Measurements from ENCODE around the gene NLRP12. TPM values are rescaled to one million over a fixed set of nuclear protein-coding genes. Genes with fewer than 3 reads are reported as not detected.

Gene NLRP12
- total and polyA plus RNA-seq, 2 of the 4 experiments (the other 2 are of a cell fraction), result not detected

DNA sequence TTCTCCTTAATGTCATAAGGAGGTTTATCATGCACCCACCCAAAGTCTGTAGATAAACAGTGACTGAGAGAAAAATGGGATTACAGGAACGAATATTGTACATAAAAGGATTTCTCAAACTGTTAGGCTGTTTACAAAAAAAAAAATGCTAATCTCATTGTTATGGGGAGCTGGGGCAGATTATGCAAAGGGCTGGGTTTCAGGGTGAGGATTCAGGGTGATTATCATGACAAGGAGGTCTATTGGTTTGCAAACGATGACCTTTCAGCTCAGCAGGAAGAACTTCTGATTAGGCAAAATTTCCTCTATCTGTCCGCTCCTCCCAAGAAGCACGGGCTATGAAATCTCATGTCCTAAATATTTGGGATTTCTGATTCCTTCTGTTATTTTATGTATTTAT lies 41.4 kb downstream of the NLRP12 start:
- ATAC-seq (ENCODE audit: low read depth) (no peak), DNase-seq (no peak)
- no peak overlapping the region for H3K4me3 ChIP-seq (ENCODE audit: insufficient read depth, low read depth, low read length)
- no peak overlapping the region for H3K23ac ChIP-seq (ENCODE audit: low read depth, low read length)
- no peak overlapping the region for H2BK5ac ChIP-seq (ENCODE audit: low read depth, low read length, poor library complexity, severe bottlenecking)
- H2AFZ ChIP-seq (replicated peaks; ENCODE audit: low read length, poor library complexity), result no peak overlapping the region
- no peak overlapping the region for H3K56ac ChIP-seq (ENCODE audit: extremely low read depth, insufficient read depth, low read length)
- H2BK20ac ChIP-seq (ENCODE audit: low read depth, low read length), result no peak overlapping the region
- BruUV-seq (replicated peaks), result no TSS peak
- POLR2A ChIA-PET (ENCODE audit: unreplicated experiment), result no interaction called here
- H2BK15ac ChIP-seq (ENCODE audit: low read depth, low read length), result no peak overlapping the region
- H3K79me1 ChIP-seq (ENCODE audit: low read depth in 1 of 2, low read length in 2 of 2), result no peaks in the 10 kb centered on the region
- no peak overlapping the region for H4K5ac ChIP-seq (ENCODE audit: low read depth, low read length)
- peaks cover 11% of the 10 kb centered on the region for H3K9me3 ChIP-seq (ENCODE audit: control insufficient read depth, insufficient read depth, low read length)
- H2AK5ac ChIP-seq (ENCODE audit: low read depth, low read length), result no peak overlapping the region
- H3K18ac ChIP-seq (ENCODE audit: low read depth, low read length), result no peak overlapping the region
- H2BK120ac ChIP-seq (ENCODE audit: low read depth, low read length), result no peak overlapping the region
- in situ Hi-C loops (cut with MboI; ENCODE audit: low sequenced_read_pairs) (no loop called here), intact Hi-C loops (cut with micrococcal nuclease) (no loop called here), dilution Hi-C loops (cut with HindIII; ENCODE audit: low sequenced_read_pairs, unreplicated experiment) (no loop called here)
- H3K36me3 ChIP-seq (ENCODE audit: control insufficient read depth, insufficient read depth, low read length), result no peaks in the 10 kb centered on the region
- H2AK9ac ChIP-seq (replicated peaks; ENCODE audit: low read depth, low read length, poor library complexity), result no peak overlapping the region
- no peak overlapping the region for H4K91ac ChIP-seq (ENCODE audit: insufficient read depth, low read depth, low read length)
- CTCF ChIA-PET, result no interaction called here
- TF ChIP-seq FOS (IDR thresholded peaks at IDR 0.05; ENCODE audit: low read depth, low read length), result no peak
- TF ChIP-seq POLR2A (IDR thresholded peaks at IDR 0.05; ENCODE audit: low read depth, low read length), result no peak
- TF ChIP-seq RFX5 (IDR thresholded peaks at IDR 0.05; ENCODE audit: low read depth, low read length), result no peak
- TF ChIP-seq, protein P1, sequence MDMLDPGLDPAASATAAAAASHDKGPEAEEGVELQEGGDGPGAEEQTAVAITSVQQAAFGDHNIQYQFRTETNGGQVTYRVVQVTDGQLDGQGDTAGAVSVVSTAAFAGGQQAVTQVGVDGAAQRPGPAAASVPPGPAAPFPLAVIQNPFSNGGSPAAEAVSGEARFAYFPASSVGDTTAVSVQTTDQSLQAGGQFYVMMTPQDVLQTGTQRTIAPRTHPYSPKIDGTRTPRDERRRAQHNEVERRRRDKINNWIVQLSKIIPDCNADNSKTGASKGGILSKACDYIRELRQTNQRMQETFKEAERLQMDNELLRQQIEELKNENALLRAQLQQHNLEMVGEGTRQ (IDR thresholded peaks at IDR 0.05; ENCODE audit: low read depth, low read length), result no peak
- TF ChIP-seq, protein P2, sequence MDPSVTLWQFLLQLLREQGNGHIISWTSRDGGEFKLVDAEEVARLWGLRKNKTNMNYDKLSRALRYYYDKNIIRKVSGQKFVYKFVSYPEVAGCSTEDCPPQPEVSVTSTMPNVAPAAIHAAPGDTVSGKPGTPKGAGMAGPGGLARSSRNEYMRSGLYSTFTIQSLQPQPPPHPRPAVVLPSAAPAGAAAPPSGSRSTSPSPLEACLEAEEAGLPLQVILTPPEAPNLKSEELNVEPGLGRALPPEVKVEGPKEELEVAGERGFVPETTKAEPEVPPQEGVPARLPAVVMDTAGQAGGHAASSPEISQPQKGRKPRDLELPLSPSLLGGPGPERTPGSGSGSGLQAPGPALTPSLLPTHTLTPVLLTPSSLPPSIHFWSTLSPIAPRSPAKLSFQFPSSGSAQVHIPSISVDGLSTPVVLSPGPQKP (IDR thresholded peaks at IDR 0.05; ENCODE audit: borderline replicate concordance, low read depth, low read length), result no peak
- no peak for TF ChIP-seq RCOR1 (IDR thresholded peaks at IDR 0.05; ENCODE audit: insufficient replicate concordance, low read length)
- TF ChIP-seq BHLHE40 (IDR thresholded peaks at IDR 0.05; ENCODE audit: low read depth, low read length), result no peak
- no peak for TF ChIP-seq NFE2L2 (IDR thresholded peaks at IDR 0.05; ENCODE audit: low read depth, low read length)
- TF ChIP-seq, protein P3, sequence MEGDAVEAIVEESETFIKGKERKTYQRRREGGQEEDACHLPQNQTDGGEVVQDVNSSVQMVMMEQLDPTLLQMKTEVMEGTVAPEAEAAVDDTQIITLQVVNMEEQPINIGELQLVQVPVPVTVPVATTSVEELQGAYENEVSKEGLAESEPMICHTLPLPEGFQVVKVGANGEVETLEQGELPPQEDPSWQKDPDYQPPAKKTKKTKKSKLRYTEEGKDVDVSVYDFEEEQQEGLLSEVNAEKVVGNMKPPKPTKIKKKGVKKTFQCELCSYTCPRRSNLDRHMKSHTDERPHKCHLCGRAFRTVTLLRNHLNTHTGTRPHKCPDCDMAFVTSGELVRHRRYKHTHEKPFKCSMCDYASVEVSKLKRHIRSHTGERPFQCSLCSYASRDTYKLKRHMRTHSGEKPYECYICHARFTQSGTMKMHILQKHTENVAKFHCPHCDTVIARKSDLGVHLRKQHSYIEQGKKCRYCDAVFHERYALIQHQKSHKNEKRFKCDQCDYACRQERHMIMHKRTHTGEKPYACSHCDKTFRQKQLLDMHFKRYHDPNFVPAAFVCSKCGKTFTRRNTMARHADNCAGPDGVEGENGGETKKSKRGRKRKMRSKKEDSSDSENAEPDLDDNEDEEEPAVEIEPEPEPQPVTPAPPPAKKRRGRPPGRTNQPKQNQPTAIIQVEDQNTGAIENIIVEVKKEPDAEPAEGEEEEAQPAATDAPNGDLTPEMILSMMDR (conservative IDR thresholded peaks at IDR 0.05; ENCODE audit: low read depth, low read length), result no peak
- TF ChIP-seq RAD21 (IDR thresholded peaks at IDR 0.05; ENCODE audit: low read length), result no peak
- no peak for TF ChIP-seq SMC3 (IDR thresholded peaks at IDR 0.05; ENCODE audit: low read depth, low read length)
- no peak for TF ChIP-seq CEBPB (IDR thresholded peaks at IDR 0.05; ENCODE audit: low read depth, low read length)
- TF ChIP-seq MXI1 (IDR thresholded peaks at IDR 0.05; ENCODE audit: borderline replicate concordance, low read depth, low read length), result no peak
- no peak overlapping the region for H3K27ac ChIP-seq (ENCODE audit: insufficient read depth, low read length)
- no CpG with 5 or more reads among the region's 4 CpGs for WGBS, 2 experiments (ENCODE audit: extremely low coverage in 2 of 2, insufficient read length in 1 of 2)
- no peak overlapping the region for H3K4me2 ChIP-seq (ENCODE audit: low read depth, low read length)
- no peak overlapping the region for H3K4ac ChIP-seq (ENCODE audit: low read depth, low read length)
- H3K27me3 ChIP-seq (ENCODE audit: control insufficient read depth, insufficient read depth, low read length), result no peaks in the 10 kb centered on the region
- no peaks in the 10 kb centered on the region for H4K20me1 ChIP-seq (ENCODE audit: insufficient read depth, low read length)
- no peak overlapping the region for H3K9ac ChIP-seq (ENCODE audit: low read depth, low read length)
- H3K14ac ChIP-seq (replicated peaks; ENCODE audit: low read depth, low read length), result no peak overlapping the region
- no peak overlapping the region for H4K8ac ChIP-seq (ENCODE audit: low read depth in 2 of 2, low read length in 2 of 2)
- H3K9me1 ChIP-seq (ENCODE audit: insufficient read depth, low read length), result no peaks in the 10 kb centered on the region
- H3K4me1 ChIP-seq (ENCODE audit: control insufficient read depth, insufficient read depth, low read length), result no peaks in the 10 kb centered on the region

Measured in IMR-90 (cell line).